Panc1 (cell line): Measurements from ENCODE around the gene FXR1. TPM values are rescaled to one million over a fixed set of nuclear protein-coding genes. Genes with fewer than 3 reads are reported as not detected.

Source experiments
- ATAC-seq: fragments of 200-7000 bp; cut with Tn5 transposase; 2 replicates; pipeline ENCODE4 v1.9.1; 2020; ENCODE audit warnings: mild to moderate bottlenecking, moderate library complexity
- BruUV-seq: library from RNA; stranded (reverse); fragments of 400-500 nt; replicated peaks from 2 replicates; lab custom pipeline; 2021; lab: Mats Ljungman, UMichigan
- CTCF ChIA-PET: fragments of 300-600 bp; sonication (Branson Sonifier 250); formaldehyde crosslinking; loops from one replicate; lab custom pipeline; 2022; ENCODE audit warnings: antibody characterized with exemption; lab: Charles Lee
- POLR2A ChIA-PET: fragments of 300-600 bp; sonication (Branson Sonifier 250); formaldehyde crosslinking; loops from one replicate; lab custom pipeline; 2022; ENCODE audit warnings: antibody characterized with exemption; lab: Charles Lee
- DNase-seq: peaks from one replicate; pipeline ENCODE4 v3.0.0-alpha.2; 2010; ENCODE audit warnings: low read depth, low spot score
- H3K27ac ChIP-seq: 2 replicates; pipeline ENCODE4 v1.5.1; 2011; ENCODE audit warnings: mild to moderate bottlenecking, low read length, inconsistent platforms
- H3K27me3 ChIP-seq: fragments of 200-500 bp; sonication (Bioruptor generic); 2 replicates; pipeline ENCODE4 v1.6.0; 2014; ENCODE audit warnings: low read length, inconsistent platforms; ENCODE audit not compliant: control insufficient read depth, insufficient read depth
- H3K36me3 ChIP-seq: fragments of 200-500 bp; sonication (Bioruptor generic); 2 replicates; pipeline ENCODE4 v1.5.1; 2014; ENCODE audit warnings: inconsistent platforms, mild to moderate bottlenecking, low read length, moderate library complexity; ENCODE audit not compliant: control insufficient read depth, insufficient read depth
- H3K4me1 ChIP-seq: 2 replicates; pipeline ENCODE4 v1.5.1; 2011; ENCODE audit warnings: inconsistent platforms, mild to moderate bottlenecking, low read length, moderate library complexity; ENCODE audit not compliant: control insufficient read depth, insufficient read depth
- H3K4me3 ChIP-seq, 2 experiments: 2 replicates each; pipeline ENCODE4 v1.5.1; 2011 to 2012; ENCODE audit warnings: low read depth in 2 of 2, low read length in 2 of 2, mild to moderate bottlenecking in 2 of 2, inconsistent platforms in 1 of 2, moderate library complexity in 1 of 2
- H3K9me3 ChIP-seq: fragments of 200-500 bp; sonication (Bioruptor generic); 2 replicates; pipeline ENCODE4 v1.5.1; 2014; ENCODE audit warnings: low read depth, mild to moderate bottlenecking, inconsistent platforms, low read length, moderate library complexity; ENCODE audit not compliant: control insufficient read depth, insufficient read depth
- CTCF ChIP-seq: fragments of 450-650 bp; IDR thresholded peaks from 2 replicates; pipeline ENCODE4 v1.5.1; 2017; ENCODE audit warnings: mild to moderate bottlenecking
- POLR2AphosphoS5 ChIP-seq: IDR thresholded peaks from 2 replicates; pipeline ENCODE4 v1.6.1; 2012; ENCODE audit warnings: mild to moderate bottlenecking, low read depth, low read length, moderate library complexity
- SIN3A ChIP-seq: IDR thresholded peaks from 2 replicates; pipeline ENCODE4 v1.6.1; 2012; ENCODE audit warnings: low read depth, mild to moderate bottlenecking, low read length, moderate library complexity, borderline replicate concordance; ENCODE audit not compliant: insufficient read depth
- TCF7L2 ChIP-seq: IDR thresholded peaks from 2 replicates; pipeline ENCODE4 v1.6.1; 2011; ENCODE audit warnings: mild to moderate bottlenecking, low read depth, low read length, inconsistent platforms
- in situ Hi-C: cut with HindIII; loops from 2 replicates; pipeline ENCODE4 v1.10.0; 2016; ENCODE audit warnings: low sequenced_read_pairs, low pct_unique_long_range_greater_than_20kb
- intact Hi-C: fragments of 100-400 bp; cut with micrococcal nuclease; formaldehyde crosslinking; loops from one replicate; pipeline ENCODE4 v1.10.0; 2022; ENCODE audit not compliant: unreplicated experiment
- total RNA-seq: library from RNA; stranded (reverse); gene quantifications from one replicate; pipeline ENCODE4 v1.2.1, GENCODE V29; 2021; ENCODE audit not compliant: unreplicated experiment
- TF ChIP-seq, protein P1 (sequence below), 2 experiments: IDR thresholded peaks; 2 replicates each; pipeline ENCODE4 v1.6.1; 2011 to 2012; ENCODE audit warnings: low read depth in 2 of 2, control low read depth in 1 of 2, low read length in 1 of 2, mild to moderate bottlenecking in 1 of 2, moderate library complexity in 1 of 2; ENCODE audit not compliant: insufficient read depth in 1 of 2

FXR1 gene
- total RNA-seq, 1 experiment from 2014 or later = 180 TPM

DNA sequence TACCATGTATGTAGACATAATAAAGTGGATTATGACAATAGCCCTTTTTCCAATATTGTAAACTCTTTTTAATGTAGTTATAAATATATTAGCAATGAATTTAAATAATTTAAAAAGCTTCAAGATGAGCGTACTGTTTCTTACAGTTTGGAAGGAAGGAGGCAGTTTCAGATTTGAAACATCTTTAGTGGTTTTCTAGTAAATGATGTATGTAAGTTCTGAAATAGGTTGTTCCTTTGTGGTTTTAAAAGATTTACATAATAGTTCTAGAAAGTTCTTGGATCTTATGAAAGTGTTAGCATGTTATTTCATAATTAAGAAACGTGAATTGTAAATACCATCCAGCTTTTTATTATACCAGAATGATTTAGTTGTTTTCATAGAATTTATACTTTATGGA lies 61.1 kb downstream of the FXR1 start:
- no peak for DNase-seq
- BruUV-seq = no TSS peak
- Histone ChIP-seq H3K4me3 (no peak overlapping the region), H3K9me3 (no peaks in the 10 kb centered on the region), H3K27ac (no peak overlapping the region), H3K36me3 (peaks cover 79% of the 10 kb centered on the region), H3K27me3 (no peaks in the 10 kb centered on the region), H3K4me1 (no peaks in the 10 kb centered on the region)
- TF ChIP-seq, protein P1, sequence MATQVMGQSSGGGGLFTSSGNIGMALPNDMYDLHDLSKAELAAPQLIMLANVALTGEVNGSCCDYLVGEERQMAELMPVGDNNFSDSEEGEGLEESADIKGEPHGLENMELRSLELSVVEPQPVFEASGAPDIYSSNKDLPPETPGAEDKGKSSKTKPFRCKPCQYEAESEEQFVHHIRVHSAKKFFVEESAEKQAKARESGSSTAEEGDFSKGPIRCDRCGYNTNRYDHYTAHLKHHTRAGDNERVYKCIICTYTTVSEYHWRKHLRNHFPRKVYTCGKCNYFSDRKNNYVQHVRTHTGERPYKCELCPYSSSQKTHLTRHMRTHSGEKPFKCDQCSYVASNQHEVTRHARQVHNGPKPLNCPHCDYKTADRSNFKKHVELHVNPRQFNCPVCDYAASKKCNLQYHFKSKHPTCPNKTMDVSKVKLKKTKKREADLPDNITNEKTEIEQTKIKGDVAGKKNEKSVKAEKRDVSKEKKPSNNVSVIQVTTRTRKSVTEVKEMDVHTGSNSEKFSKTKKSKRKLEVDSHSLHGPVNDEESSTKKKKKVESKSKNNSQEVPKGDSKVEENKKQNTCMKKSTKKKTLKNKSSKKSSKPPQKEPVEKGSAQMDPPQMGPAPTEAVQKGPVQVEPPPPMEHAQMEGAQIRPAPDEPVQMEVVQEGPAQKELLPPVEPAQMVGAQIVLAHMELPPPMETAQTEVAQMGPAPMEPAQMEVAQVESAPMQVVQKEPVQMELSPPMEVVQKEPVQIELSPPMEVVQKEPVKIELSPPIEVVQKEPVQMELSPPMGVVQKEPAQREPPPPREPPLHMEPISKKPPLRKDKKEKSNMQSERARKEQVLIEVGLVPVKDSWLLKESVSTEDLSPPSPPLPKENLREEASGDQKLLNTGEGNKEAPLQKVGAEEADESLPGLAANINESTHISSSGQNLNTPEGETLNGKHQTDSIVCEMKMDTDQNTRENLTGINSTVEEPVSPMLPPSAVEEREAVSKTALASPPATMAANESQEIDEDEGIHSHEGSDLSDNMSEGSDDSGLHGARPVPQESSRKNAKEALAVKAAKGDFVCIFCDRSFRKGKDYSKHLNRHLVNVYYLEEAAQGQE (IDR thresholded peaks at IDR 0.05; ENCODE audit: insufficient read depth in 1 of 2, low read depth in 2 of 2, low read length in 1 of 2) = no peak
- no peak for TF ChIP-seq SIN3A
- no peak for TF ChIP-seq CTCF
- no peak for TF ChIP-seq TCF7L2
- no peak for TF ChIP-seq POLR2AphosphoS5
- in situ Hi-C loops (no loop called here), intact Hi-C loops (no loop called here)
- POLR2A ChIA-PET = interaction anchor here (0.8 kb wide), 1 partner anchor 15 kb away, joined by 5 read pairs; no protein-coding TSS in a partner anchor
- CTCF ChIA-PET = no interaction called here
- ATAC-seq = no peak

DNA sequence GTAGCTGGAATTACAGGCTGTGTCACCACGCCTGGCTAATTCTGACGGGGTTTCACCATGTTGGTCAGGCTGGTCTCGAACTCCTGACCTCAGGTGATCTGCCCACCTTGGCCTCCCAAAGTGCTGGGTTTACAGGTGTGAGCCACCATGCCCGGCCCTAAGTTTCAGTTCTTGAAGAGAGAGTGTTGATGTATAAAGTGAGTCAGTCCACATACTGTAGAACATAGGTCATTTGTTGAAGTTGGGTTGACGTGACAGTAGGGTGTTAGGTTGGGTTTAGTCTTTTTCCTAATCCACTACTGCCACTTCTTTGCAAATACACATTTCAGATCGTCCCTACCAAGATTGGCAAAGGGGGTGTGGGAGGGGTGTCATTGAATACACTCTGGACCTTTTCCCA lies 61.8 kb downstream of the FXR1 start:
- Histone ChIP-seq H3K27ac (no peak overlapping the region), H3K4me3 (no peak overlapping the region), H3K36me3 (peaks cover 72% of the 10 kb centered on the region), H3K9me3 (no peaks in the 10 kb centered on the region), H3K4me1 (no peaks in the 10 kb centered on the region), H3K27me3 (no peaks in the 10 kb centered on the region)
- BruUV-seq = no TSS peak
- ChIA-PET CTCF (no interaction called here), POLR2A (no interaction called here)
- intact Hi-C loops = no loop called here
- no peak for ATAC-seq
- in situ Hi-C loops = no loop called here
- TF ChIP-seq SIN3A = no peak
- TF ChIP-seq POLR2AphosphoS5 = no peak
- TF ChIP-seq TCF7L2 = no peak
- TF ChIP-seq, protein P1 (IDR thresholded peaks at IDR 0.05; ENCODE audit: insufficient read depth in 1 of 2, low read depth in 2 of 2, low read length in 1 of 2) = no peak
- TF ChIP-seq CTCF = no peak
- no peak for DNase-seq
